ENCODE data around the gene EIF4B.

DNA sequence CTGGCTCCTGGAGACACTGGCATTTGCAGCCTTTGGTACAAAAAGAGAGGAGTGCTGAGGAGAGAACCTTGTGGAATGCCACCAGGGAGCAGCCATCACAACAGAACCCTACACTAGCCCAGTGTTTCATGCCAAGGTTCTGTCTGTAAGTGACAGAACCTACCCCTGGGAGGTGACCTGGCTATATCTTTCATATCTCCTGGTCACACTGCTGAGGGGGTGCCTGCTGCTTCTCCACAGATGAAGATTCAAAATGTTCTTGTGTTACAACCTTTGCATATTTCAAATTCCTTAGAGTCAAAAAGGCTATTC is 12.7 kb upstream of the EIF4B start:
- TF ChIP-seq, protein P1, sequence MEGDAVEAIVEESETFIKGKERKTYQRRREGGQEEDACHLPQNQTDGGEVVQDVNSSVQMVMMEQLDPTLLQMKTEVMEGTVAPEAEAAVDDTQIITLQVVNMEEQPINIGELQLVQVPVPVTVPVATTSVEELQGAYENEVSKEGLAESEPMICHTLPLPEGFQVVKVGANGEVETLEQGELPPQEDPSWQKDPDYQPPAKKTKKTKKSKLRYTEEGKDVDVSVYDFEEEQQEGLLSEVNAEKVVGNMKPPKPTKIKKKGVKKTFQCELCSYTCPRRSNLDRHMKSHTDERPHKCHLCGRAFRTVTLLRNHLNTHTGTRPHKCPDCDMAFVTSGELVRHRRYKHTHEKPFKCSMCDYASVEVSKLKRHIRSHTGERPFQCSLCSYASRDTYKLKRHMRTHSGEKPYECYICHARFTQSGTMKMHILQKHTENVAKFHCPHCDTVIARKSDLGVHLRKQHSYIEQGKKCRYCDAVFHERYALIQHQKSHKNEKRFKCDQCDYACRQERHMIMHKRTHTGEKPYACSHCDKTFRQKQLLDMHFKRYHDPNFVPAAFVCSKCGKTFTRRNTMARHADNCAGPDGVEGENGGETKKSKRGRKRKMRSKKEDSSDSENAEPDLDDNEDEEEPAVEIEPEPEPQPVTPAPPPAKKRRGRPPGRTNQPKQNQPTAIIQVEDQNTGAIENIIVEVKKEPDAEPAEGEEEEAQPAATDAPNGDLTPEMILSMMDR (IDR thresholded peaks at IDR 0.05): no peak
- TF ChIP-seq POLR2AphosphoS5 (IDR thresholded peaks at IDR 0.05): no peak
